HG03060 (cell line): ENCODE measurements around the gene KLF2.
"Not testable (repeated sequence)": the region's sequence is repeated elsewhere in the genome, so short reads cannot be mapped to it uniquely, and the experiment has no call there.

Source experiments
- ATAC-seq: cut with Tn5 transposase; IDR thresholded peaks from one replicate; pipeline ENCODE4 v1.9.1; 2021; ENCODE audit warnings: low read depth, moderate number of reproducible peaks; ENCODE audit not compliant: unreplicated experiment

The KLF2 gene

DNA sequence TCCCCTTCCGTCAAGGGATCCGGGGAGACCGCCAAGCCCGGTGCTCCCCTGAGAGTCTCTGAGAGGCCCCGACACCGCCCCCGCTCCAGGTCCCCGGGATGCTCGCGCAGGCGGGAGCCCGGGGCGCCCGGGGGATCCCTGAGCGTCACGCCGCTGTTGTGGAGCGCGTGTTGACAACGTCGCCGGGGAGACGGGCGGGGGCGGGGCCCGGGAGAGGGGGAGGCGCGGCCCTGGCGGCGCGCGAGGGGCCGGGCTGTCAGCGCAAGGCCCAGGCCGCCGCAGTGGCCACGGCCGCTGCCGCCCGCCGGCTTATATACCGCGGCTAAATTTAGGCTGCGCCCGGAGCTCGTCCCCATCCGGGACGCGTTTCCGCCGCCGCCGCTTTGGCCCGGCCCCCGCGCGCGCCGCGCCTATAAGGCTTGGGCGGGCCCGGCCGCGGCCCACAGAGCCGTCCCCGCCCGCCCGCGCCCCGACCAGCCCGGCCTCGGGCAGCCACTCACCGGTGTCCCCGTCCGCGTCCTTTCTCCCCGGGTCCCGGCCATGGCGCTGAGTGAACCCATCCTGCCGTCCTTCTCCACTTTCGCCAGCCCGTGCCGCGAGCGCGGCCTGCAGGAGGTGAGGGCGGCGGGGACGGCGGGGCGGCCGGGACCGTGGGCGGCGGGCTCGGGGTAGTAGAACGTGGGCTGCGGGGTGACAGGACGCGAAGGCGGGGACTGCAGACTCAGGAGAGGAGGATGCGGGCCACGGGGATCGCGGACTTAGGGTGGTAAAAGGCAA is at the start of gene KLF2:
Gene KLF2, plus strand, starts transcription at position 443 of the 777 bp plus-strand sequence. Its CDS starts 98 bp downstream, at position 541.
- ATAC-seq, result no peak

DNA sequence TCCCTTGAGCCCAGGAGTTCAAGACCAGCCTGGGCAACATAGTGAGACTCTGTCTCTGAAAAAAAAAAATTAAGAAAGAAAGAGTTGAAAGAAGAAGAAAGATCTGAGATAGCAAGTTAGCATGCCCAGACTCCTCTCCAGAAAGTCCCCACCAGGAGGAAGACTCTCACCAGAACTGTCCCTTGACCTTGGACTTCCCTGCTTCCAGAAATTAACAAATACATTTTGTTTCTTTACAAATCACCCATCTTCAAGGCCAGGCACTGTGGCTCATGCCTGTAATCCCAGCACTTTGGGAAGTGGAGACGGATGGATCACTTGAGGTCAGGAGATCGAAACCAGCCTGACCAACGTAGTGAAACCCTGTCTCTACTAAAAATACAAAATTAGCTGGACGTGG is 44.3 kb upstream of the KLF2 start:
- no peak for ATAC-seq

DNA sequence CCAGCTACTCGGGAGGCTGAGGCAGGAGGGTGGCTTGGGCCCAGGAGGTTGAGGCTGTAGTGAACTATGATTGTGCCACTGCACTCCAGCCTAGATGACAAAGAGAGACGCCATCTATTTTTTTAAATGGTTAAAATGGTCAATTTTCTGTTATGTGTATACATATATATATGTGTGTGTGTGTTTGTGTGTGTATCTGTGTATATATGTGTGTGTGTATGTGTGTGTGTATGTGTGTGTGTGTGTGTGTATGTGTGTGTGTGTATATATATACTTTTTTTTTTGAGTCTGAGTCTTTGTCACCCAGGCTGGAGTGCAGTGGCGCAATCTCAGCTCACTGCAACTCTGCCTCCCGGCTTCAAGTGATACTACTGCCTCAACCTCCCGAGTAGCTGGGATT is 42.9 kb upstream of the KLF2 start:
- ATAC-seq, result no peak

DNA sequence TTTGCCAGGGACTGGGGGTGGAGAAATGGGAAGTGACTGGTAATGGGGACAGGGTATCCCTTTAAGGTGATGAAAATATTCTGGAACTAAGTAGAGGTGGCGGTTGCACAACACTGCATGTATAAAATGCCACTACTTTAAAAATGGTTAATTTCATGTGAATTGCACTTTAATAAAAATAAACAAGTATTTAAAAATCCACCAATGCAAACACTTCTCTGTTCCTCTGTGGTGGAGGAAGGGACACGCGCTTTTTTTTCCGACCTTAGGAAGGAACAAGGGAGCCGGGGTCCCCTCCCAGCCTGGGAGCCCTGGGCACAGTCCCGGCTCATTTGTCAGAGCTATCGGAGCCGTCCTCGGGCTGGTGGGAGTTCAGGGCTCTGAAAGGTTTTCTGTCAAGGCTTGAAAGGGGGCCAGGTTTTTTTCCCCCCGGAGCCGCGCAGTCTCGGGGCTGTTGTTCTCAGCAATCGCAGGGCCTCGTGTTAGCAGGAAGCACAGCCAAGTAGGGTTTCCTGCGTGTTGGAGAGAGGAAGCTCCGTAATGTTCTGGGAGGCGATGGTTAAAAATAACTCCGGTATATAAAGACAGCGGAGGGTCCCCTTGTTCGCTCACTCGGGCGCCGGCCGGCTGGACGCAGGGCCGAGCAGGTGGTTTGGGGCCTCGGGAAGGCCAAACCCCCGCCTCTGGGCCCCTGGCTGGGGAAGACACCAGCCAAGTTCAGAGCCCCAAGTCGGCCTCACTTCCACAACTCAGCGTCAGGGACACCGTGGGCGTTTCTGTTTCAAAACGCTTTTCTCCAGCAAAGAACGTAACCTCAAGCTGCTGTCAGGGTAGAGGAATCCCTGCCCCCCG is 41.2 kb upstream of the KLF2 start:
- ATAC-seq, result no peak

DNA sequence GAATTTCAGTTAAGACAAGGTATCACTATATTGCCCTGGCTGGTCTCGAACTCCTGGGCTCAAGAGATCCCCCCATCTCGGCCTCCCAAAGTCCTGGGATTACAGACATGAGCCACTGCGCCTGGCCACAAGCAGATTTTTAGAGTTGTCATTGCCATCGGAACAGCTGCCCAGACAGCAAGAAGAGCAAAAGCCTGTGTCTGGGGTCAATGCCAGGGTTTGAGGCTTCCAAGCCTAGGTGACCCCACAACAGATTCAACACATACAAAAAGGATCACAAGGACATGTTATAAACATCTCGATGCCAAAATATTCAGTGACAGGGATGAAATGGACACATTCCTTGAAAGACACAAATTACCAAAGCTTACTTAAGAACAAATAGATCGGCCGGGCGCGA is 40.1 kb upstream of the KLF2 start:
- no peak for ATAC-seq

DNA sequence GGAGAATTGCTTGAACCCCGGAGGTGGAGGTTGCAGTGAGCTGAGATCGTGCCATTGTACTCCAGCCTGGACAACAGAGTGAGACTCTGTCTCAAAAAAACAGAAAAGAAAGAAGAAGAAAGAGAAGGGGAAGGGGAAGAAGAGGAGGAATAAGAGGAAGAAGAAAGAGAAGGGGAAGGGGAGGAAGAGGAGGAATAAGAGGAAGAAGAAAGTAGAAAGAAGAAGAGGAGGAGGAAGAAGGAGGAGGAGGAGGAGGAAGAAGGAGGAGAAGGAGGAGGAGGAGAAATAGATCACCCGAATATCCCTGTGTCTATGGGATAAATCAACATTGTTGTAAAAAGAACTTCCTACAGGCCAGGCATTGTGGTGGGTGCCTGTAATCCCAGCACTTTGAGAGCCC is 39.5 kb upstream of the KLF2 start:
- not testable (repeated sequence) for ATAC-seq

DNA sequence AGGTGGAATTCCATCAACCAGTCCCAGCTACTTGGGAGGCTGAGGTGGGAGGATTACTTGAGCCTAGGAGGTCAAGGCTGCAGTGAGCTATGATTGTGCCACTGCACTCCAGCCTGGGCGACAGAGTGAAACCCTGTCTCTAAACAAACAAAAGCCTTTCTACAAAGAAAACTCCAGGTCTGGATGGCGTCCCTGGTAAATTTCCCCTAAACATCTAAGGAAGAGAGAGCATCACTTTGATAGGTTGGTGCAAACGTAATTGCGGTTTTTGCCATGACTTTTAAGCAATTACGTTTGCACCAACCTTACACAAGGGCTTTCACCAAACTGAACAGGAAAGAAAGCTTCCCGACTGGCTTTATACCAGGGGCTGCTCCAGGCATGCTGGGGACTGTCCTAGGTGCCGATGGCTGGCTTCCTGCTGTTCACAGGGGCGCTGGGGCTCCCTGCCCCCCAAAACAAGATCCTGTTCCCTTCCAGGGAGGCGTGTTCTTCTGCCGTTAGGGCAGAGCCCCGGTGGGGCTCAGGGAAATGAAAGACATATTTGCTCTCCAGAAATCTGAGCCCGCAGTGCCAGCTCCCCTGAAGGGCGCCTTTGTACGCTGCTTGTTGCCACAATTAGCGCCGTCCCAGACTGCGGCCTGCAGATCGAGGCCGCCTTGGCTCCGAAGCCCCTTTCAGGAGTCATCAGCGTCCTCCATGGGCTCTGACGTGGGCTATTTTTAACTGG is 38.7 kb upstream of the KLF2 start:
- ATAC-seq, result no peak

DNA sequence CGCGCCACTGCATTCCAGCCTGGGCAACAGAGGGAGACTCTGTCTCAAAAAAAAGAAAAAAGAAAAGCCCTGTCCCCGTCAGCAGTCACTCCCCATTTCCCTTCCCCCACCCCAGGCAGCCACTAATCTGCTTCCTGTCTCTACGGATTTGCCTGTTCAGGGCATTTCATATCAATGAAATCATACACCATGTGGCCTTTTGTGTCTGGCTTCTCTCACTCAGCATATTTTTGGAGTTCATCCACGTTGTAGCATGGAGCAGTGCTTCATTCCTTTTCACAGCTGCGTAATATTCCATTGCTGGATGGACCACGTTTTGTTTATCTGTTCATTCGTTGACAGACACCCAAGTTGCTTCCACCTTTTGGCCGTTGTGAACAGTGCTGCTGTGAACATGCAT is 36.1 kb upstream of the KLF2 start:
- ATAC-seq, result no peak

DNA sequence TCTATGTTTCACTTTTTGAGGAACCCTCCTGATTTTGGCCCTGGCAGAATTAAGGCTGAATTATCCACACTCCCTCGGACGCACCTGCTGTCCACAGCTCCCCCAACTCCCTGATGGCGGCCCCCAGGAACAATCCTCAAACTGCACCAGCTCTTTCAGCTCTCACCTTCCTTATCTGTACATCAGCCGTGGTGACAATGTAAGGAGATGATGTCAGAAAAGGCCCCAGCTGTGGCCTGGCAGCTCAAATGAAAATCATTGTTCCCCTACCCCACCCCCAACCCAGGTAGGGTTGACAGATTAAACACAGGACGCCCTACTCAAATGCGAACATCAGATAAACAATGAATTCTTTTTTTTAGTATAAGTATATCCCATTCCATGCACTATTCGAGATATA is 35.0 kb upstream of the KLF2 start:
- no peak for ATAC-seq

DNA sequence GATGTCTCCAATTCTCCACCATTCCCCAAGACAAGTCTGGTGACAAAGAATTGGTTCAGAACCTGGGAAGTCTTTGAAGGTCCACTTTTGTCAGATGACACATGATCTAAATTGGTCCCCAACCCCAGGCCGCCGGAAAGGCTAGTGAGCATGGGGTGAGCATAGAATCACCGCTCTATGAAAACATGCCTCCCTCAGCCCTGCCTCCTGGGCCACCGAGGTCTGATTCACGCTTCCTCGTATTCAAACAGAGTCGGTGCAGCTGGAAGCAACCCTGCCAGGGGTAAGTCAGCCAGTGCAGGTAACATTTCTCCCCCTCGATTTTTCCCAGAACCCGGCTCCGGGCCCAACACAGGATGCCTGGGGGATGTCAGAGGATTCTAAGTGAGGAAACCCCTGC is 33.9 kb upstream of the KLF2 start:
- ATAC-seq, result no peak

DNA sequence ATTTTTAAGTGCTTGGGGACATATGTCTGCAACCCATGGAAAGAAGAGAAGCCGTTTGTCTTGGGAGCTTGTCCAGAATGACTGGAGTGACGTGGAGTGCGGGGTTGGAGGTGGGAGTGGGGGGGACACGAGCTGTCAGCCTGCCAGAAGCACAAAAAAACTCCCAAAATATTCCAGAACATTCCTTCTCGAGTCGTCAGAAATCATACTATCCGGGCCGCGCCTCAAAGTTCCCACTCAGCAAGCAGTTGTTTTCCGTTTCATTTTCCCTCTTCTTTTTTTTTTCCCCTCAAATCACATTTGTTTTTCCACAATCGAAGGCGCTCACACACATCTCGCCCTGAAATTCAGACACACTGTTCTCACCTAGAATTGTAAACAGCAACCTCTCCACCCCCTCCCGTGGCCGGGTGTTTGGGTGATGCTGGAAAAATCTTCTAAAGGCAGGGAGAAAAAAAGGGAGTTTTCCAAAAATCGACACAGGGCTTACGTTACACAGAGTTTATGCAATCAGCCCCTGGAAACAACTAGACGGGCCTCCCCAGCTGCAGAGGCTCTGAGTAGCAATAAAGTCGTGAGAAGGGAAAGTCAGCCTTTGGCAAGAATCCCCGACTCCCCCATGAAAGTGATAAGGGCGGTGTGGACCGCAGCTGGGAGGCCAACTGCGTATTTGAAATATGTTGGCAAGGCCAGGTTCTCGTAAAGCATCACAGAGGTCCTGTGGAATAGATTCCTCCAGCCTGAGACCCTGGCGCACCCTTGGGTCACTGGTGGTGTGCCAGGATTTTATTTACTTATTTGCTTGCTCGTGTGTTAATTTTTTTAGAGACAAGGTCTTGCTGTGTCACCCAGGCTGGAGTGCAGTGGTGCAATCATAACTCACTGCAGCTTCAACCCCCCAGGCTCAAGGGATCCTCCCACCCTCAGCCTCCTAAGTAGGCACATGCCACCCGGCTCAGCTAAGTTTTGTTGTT is 31.2 kb upstream of the KLF2 start:
- no peak for ATAC-seq

DNA sequence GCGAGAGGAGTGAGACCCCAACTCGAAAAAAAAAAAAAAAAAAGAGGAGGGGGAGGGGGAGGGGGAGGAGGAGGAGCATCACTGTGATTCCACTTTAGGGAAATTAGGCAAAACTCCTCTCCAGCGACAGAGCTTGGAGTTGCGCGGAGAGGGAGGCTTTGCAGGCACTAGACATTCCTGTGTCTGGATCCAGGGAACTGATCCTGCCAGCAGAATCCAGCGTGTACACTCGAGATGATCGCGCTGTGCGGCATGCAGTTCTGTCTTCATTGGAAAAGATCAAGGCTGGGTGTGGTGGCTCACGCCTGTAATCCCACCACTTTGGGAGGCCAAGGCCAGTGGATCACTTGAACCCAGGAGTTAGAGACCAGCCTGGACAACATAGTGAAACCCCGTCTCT is 29.6 kb upstream of the KLF2 start:
- ATAC-seq, result no peak

DNA sequence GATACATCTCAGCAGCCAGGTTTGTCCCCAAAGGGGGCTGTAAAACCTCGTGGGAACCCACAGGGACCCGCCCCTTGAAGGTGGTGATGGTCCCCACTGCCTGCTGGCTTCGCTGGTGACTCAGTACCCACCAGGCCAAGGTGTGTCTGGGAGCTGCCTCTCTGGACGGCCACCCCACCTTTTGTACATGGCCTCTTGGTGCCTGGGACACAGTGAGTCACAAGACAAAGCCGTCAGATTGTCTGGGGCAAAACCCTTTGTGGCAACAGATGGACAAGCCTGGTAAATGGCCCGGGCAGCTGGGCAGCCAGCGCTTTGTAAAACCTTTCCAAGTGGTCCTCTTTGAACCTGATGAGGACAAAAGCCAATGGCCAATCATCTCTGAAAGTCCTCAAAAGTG is 27.9 kb upstream of the KLF2 start:
- no peak for ATAC-seq

DNA sequence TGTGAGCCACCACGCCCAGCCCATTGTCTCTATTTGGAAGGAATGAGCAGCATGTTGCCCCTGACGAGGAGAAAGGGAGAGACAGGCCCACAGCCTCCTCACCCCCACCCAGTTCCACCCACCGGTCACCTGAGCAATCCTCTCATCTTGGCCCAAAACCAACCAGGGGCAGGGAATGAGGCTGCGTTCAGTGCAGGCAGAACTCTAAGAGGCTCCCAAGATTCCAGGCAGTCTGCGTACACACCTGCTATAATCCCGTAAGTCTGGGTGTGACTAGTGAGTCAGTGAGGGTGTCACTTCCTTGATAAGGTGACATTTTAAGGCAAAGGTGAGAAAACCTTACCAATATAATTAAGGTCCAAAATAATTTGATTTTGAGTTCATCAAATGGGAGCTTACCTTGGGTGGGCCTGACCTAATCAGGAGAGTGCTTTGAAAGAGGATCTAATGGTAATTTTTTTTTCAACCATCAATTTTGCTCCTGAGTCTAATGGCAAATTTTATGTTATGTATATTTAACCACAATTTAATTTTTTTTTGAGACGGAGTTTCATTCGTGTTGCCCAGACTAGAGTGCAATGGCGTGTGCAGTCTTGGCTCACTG is 26.9 kb upstream of the KLF2 start:
- ATAC-seq, result no peak

DNA sequence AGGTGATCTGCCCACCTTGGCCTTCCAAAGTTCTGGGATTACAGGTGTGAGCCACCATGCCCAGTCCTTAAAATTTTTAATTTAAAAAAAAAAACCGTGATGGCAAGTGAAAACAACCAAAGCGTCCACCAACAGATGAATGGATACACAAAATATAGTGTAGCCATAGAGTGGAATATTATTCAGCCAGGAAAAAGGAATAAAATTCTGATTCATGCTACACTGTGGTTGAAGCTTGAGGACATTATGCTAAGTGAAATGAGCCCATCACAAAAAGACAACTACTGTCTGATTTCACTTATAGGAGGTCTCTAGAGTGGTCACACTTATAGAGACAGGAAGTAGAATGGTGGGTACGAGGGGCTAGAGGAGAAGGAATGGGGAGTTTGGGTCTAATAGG is 26.3 kb upstream of the KLF2 start:
- no peak for ATAC-seq

DNA sequence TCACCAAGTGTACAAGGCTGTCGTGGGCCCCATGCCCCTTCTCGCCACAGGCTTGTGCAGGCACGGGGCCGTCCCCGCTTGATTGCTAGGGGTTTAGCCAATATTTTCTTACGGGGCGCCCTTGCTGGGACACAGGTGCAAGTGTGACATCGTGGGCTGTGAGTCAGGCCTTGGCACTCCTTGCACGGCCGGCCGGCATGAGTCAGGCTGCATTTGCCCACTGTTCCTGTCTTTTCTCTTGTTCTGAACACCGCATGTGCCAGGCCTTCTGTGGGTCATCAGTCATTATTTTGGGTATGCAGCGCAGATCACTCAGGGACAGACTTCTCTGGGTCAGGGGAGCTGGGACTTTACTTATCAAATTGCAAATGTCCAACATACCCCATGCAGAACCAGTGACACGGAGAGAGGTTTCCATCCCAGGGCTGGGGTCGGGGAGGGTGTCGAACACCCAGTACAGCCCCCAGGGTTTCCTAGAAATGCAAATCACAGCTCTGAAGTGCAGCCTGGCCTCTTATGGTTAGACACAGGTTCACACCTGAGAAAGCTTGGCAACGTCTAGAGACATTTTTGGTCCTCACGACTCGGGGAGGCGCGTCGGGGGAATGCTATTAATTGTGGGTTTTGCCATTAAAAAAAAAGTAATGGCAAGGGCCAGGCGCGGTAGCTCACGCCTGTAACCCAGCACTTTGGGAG is 22.5 kb upstream of the KLF2 start:
- no peak for ATAC-seq

DNA sequence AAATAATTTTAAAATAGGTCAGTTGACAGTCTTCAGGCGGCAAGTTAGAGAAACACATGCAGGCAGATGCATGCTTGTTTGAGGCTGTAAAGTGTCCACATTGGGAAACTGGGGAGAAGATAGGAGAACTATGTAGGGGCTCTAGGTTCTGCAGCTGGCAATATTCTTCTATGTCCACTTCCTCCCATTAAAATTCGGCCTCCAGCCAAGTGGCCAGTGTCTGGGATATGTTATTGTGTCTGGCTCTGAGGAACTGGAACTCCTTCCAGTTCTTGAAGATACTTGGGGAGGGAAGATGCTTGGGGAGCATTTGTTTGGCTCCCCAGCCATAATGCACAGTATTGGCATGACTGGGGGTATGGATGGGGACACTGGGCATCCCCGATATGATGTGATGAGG is 20.9 kb upstream of the KLF2 start:
- ATAC-seq, result no peak

DNA sequence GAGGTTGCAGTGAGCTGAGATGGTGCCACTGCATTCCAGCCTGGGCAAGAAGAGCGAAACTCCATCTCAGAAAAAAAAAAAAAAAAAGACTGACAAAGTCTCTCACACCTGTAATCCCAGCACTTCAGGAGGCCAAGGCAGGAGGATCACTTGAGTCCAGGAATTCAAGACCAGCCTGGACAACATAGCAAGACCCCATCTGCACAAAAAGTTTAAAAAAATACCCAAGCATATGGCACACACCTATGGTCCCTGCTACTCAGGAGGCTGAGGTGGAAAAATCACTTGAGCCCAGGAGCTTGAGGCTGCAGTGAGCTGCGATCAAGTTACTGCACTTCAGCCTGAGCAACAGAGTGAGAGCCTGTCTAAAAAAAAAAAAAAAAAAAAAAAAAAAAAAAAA is 20.1 kb upstream of the KLF2 start:
- not testable (repeated sequence) for ATAC-seq

DNA sequence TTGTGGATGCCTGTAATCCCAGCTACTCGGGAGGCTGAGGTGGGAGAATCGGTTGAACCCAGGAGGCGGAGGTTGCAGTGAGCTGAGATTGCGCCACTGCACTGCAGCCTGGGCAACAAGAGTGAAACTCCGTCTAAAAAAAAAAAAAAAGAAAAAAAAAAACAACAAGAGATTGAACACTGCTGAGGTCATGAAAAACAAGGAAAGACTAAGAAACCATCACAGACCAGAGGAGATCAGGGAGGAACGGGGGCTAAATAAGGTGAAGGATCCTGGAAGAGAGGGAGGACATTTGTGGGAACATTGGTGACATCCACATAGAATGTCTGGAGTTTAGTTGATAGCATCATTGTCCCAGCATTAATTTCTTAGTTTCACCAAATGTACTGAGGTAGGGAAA is 19.6 kb upstream of the KLF2 start:
- not testable (repeated sequence) for ATAC-seq
